HG02885 (cell line): Measurements from ENCODE around the gene ERICH6B.
A peak's percentile ranks its signal among the peaks of the same experiment; 100 is the strongest.

Experiments
- ATAC-seq: cut with Tn5 transposase; IDR thresholded peaks from one replicate; pipeline ENCODE4 v1.9.1; 2021; ENCODE audit warnings: mild to moderate bottlenecking; ENCODE audit not compliant: unreplicated experiment, poor library complexity

Gene ERICH6B

GRCh38 chr13:45602183-45603170 lies 13.1 kb downstream of the ERICH6B start:
- ATAC-seq = no peak

DNA sequence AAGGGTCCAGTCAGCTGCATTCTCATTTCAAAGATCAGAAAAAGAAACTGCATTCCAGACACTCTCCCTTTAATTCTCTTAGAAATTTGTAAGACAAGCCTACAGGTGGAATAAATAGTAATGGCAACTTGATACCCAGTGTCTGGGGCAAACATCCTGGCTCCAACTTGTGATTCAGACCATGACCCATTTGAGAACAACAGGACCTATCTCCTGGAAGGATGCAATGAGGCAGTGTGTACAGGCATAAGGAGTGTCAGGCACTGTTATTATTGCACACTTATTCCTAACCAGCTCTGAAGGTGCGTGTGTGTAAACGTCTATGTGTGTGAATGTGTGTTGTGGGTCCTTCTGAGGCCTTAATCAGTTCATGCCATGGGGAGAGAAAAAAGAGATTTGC lies 13.9 kb downstream of the ERICH6B start:
- ATAC-seq = no peak

DNA sequence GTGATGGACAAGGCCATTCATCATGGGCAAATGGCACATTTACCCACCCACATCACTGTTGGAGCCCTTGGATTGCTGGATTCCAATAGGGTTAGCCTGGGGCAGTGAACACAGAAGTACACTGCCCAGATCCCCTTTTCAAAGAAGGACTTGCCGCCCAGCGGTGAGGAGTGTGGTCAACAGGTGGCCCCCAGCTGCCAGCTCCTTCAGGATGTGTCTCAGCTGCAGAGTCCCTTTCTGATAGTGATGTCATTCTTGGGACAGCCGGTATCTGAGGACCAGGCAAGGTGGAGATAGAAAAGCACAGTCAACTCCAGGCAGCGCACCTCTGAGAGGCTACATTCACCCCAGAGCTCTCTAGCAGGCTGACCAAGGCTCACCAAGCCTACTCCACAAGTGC lies 16.9 kb downstream of the ERICH6B start:
- no peak for ATAC-seq

DNA sequence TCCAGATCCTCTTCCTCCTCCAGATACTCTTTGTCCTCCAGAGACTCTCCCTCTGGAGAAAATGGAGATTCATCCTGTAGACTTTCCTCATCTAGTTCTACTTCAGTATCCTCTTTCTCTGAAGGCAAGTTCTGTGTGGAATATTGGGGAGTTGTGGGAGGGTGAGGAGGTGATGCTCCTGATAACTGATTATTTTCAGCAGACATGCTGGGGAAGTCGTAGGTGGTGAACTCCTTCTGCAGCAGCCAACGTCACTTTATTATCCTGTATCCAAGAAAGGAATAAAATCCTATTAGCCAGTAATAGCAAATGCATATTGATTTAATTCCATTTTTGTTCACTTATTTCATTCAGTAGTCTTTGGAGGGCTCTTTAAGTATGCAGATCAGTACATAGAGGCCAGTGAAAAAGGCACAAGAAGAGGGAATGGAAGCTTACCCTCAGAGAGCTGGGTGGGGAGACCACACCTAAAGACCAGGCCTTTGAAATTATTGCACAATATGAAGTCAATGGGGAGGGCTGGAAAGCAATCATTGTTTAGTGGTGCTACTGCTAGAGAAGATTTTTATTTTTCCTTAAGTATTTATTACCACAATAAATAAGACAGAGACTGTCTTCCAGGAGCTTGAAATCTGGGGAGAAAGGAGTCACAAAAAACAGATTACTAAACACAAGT lies 18.6 kb downstream of the ERICH6B start:
- no peak for ATAC-seq

DNA sequence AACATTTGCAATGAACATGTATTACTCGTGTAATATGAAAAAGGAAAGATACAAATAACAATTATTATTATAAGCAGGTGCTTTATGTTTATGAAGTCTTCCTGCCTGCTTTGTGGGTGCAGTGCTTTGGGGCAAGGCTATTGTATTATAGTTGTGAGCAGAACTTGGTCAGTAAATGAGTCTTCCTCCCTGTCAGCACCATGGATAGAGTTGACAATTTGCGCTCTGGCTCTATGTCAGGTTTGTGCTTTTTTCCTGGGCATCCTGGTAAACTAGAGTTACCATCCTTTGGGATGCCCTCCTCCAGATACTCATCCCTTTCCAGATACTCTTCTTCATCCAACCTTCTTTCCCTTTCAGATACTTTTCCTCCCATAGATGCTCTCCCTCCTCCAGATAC lies 19.6 kb downstream of the ERICH6B start:
- ATAC-seq = no peak

GRCh38 chr13:45594764-45595163 lies 20.8 kb downstream of the ERICH6B start:
- ATAC-seq = no peak

- ATAC-seq = no peak
Observed at GRCh38 chr13:45594227-45594626, 21.3 kb downstream of the ERICH6B start.

DNA sequence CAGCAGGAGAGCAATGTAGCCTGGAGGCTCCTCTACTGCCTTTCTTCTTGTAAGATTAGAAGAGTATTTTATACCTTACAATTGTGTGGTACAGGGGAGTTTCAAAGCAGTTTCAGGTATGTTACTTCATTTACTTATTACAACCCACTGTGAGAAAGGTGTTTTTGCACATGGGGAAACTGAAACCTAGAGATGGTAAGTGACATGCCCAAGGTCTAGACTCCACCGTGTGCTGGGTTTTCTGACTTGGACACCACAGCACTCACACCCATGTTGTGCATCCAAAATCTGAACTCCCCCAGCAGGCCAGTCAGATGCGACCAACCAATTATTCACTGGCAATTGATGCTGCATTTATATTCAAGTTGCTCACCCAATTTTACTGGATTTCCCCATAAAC lies 22.8 kb downstream of the ERICH6B start:
- ATAC-seq = peak; percentile 64

DNA sequence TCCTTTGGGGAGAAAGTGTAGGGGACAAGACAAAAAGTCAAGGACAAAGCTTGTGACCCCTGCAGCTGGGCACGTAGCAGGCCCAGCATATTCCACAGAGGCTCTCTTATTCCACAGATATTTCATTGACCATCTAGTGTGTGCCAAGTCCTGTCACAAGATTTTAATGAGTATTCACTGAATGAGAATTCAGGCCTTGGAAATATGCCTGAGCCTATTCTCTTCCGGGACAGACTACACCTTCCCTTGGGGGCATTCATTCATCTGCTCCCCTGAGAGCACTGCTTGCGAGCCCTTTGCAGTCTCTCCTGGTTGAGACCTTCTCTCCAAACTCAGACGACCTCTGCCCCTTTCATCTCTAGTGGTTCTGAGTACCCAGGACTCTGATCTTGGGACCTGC lies 25.5 kb downstream of the ERICH6B start:
- ATAC-seq = no peak

DNA sequence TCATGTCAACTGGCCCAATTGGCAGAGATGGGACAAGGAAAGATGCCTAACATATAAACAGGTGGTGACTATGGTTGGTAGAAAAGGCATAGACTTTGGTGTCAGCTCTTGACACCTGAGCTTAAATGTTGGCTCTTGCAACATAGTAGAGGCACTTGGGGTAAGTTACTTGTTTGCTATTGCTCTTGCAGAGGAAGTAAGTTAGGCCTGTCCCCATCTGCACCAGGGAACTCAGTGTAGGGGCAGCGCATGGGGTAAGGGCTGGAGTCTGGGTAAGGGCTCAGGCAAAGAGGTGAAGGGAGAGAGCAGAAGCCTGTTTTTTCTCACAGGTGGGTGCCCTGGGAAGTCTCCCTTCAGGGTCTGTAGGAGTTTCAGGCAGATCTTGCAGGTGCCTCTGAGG lies 27.6 kb downstream of the ERICH6B start:
- ATAC-seq = no peak

DNA sequence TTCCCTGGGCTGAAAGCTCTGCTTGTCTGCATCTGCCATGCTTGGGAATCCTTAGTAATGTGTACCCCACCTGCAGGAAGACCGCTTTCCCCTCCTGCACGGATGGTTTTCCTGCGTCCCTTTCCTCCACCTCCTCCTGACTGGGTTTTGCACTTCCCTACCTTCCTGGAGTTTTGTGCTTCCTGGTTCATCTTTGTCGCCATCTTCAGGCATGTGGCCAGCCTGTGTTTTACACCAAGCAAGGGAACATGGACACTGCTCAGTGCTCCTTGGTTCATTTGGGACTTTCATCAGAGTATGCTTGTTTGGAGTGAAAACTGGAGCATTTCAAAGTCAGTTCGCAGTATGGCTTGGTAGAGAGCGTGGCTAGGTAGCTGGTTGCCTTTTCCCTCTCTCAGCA lies 30.7 kb downstream of the ERICH6B start:
- ATAC-seq = no peak

DNA sequence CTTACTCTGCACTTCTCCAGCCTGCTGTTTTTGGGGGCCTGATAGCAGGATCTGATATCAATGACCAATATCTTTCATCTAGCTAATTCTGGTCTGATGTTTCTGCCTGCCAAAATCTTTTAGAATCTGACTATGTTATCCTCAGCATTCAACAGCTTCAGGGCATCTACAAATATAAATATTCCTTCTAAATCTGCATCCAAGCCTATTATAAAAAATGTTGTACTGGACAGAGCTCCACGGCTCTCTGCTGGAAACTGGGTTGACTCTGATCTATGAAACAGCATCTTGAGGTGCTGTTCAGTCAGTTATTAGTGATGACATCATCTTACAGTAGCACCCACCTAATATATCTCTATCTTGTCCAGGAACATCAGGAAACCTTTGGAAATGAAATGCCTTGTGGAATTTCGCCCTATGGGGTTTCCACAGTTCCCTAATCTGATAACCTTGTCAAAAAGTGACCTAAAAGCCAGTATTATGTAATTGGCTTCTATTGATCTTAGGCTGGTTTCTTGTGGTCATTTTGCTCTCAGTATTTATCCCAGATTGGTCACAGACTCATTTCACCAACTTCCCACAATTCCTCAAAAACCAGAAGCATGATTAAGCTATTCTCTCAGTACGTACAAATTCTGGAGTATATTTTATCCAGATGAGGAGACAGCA lies 33.0 kb downstream of the ERICH6B start:
- no peak for ATAC-seq

GRCh38 chr13:45576466-45576865 lies 39.1 kb downstream of the ERICH6B start:
- ATAC-seq = no peak

GRCh38 chr13:45575830-45576180 lies 39.7 kb downstream of the ERICH6B start:
- ATAC-seq = no peak

DNA sequence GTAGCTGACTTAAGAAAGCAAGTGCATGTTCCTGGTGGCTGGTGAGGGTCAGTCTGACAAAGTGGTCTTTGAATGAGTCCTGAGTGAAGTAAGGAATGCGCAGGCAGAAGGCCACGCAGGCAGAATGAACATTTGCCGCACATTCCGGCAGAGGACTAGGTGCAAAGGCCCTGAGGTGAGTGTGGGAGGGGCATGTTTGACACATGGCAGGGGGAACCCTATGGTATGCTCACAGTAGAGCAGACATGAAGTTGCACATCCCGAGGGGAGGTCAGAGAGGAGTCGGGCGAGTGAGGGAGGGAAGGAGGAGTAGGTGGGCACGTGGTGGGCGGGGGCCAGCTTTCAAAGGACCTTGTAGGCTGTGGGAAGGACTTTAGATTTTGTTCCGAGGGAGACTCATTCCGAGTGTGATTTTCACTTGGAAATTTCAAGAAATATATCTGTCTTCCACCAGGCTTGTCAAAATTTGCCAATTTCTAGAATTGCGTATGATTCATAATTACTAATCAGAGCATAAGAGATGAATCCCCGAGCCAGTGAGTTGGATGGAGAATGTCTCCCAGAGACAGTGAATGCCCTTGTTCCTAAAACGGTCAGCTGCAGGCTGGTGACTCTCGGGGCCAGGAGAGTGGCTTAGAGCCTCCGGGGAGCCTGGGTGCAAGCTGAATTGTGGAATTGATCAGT lies 40.3 kb downstream of the ERICH6B start:
- no peak for ATAC-seq

GRCh38 chr13:45565331-45565730 lies 50.2 kb downstream of the ERICH6B start:
- ATAC-seq = no peak

DNA sequence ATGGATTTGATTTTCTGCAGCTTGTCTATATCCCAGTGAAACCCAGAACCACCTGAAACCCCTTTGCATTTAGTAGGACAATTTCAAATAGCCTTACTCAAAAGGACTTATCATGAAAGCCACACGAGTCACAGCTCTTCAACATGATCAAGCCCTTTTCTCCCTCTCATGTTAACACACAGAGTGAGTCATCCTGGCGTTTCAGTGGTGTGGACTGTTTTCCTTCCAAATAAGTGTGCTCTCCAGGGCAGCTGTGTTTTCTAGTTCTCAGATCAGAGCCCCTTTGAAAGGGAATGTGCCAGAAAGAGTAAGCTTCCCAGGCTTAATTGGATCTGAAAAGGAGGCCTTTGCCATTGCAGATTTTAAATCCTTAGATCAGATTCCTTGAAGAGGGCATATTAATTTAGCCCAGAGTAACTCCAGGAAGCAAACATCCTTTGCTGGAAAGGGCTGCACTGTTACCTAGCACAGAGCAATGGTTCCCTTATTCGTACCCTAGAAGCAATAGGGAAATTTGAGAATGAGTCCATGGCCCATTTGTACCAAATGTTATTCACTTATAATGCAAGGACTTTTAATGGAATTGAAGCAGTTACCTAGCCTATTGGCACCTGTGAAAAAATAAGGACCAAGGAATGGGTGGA lies 51.3 kb downstream of the ERICH6B start:
- ATAC-seq = no peak

- ATAC-seq = no peak
Observed at GRCh38 chr13:45554604-45555109, 60.9 kb downstream of the ERICH6B start.

DNA sequence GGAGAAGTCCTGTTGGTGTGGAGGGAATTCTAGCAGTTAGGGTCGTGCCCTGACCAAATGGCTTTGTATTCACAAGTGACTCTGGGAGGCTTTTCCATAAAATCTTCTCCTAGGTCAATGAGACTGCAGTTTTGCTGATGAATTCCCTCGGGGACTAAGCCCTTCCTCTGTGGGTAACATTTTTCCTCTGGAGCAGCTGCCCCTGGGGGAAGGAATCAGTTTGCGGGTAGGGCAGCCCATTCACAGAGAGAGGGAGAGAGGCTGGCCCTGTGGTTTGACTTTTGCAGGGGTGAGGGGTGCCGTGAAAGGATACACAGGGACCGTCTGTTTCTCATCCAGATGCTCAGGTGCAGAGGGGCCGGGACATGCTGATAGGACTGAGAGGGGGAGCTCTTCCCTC lies 67.3 kb downstream of the ERICH6B start:
- no peak for ATAC-seq

DNA sequence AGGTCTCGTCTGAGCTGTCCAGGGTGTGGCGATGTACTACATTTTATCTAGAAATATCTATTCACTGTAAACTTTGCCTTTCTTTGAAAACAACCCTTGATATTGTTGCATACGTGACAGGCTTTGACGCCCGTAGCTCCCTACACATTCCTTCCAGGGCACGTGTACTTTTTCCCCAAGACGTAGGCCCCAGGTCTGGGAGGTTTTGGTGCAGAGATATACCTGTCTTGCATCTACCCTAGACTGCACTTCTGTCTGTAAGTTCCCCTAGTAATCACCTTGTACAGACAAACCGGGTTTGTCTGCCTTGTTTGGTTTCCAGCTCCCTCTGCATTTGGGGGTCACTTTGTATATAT lies 69.2 kb downstream of the ERICH6B start:
- no peak for ATAC-seq
